MM.1S (cell line): ENCODE measurements around the gene TGFBR3.

Experiments used
- EZH2 ChIP-seq: fragments of 300-600 bp; sonication (generic); optimal IDR thresholded peaks from 2 replicates; pipeline ENCODE3; 2017; ENCODE audit warnings: low read depth, mild to moderate bottlenecking, antibody characterized with exemption, low read length, mixed read lengths
- EZH2phosphoT487 ChIP-seq: fragments of 300-600 bp; sonication (generic); IDR thresholded peaks from 2 replicates; pipeline ENCODE4 v1.6.1; 2018; ENCODE audit warnings: antibody characterized with exemption, low read length
- TF ChIP-seq, protein P1 (sequence below): fragments of 300-600 bp; sonication (generic); IDR thresholded peaks from 2 replicates; pipeline ENCODE4 v1.5.1; 2016; ENCODE audit warnings: antibody characterized with exemption, low read length, mixed read lengths

DNA sequence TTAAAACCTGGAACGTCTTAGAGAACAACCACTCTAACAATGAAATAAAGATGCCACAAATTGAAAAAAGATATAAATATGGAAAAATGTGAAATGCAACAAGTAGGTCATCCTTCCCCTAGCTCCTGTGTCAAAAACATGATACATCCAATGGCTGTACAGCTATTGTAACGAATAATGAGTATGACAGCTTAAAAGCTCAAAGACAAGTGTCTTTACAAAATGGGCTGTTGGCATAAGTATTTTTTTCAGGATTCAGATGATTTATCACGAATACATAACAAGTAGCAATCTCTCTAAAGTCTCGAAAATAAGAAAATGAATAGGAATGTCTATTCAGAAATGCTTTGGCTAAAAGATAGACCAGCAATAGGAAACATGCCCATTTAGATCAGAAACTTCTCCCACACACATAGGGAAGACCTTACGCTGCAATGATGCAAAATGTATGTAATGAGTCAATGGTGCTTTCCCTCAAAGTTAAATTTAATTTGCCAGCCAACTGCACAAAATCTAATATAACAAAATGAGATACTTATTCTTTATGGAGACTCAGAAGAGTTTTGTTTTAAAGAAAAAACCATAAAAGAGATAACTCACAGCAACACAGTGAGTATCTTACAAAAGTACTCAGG lies 8.3 kb downstream of the TGFBR3 start:
- TF ChIP-seq, protein P1, sequence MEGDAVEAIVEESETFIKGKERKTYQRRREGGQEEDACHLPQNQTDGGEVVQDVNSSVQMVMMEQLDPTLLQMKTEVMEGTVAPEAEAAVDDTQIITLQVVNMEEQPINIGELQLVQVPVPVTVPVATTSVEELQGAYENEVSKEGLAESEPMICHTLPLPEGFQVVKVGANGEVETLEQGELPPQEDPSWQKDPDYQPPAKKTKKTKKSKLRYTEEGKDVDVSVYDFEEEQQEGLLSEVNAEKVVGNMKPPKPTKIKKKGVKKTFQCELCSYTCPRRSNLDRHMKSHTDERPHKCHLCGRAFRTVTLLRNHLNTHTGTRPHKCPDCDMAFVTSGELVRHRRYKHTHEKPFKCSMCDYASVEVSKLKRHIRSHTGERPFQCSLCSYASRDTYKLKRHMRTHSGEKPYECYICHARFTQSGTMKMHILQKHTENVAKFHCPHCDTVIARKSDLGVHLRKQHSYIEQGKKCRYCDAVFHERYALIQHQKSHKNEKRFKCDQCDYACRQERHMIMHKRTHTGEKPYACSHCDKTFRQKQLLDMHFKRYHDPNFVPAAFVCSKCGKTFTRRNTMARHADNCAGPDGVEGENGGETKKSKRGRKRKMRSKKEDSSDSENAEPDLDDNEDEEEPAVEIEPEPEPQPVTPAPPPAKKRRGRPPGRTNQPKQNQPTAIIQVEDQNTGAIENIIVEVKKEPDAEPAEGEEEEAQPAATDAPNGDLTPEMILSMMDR = no peak
- TF ChIP-seq EZH2phosphoT487 (no peak), EZH2 (no peak)
